Measurements from ENCODE around the gene RAD54L. TPM values are rescaled to one million over a fixed set of nuclear protein-coding genes. Genes with fewer than 3 reads are reported as not detected.
"Not testable (repeated sequence)": the region's sequence is repeated elsewhere in the genome, so short reads cannot be mapped to it uniquely, and the experiment has no call there.

Gene RAD54L
- total and polyA plus RNA-seq, 10 of the 15 experiments (the other 5 are each of a cell fraction or from before 2014, with no cell fraction given), result 12.9 to 54.2 (median 23.6) TPM

- TF ChIP-seq, protein P1, sequence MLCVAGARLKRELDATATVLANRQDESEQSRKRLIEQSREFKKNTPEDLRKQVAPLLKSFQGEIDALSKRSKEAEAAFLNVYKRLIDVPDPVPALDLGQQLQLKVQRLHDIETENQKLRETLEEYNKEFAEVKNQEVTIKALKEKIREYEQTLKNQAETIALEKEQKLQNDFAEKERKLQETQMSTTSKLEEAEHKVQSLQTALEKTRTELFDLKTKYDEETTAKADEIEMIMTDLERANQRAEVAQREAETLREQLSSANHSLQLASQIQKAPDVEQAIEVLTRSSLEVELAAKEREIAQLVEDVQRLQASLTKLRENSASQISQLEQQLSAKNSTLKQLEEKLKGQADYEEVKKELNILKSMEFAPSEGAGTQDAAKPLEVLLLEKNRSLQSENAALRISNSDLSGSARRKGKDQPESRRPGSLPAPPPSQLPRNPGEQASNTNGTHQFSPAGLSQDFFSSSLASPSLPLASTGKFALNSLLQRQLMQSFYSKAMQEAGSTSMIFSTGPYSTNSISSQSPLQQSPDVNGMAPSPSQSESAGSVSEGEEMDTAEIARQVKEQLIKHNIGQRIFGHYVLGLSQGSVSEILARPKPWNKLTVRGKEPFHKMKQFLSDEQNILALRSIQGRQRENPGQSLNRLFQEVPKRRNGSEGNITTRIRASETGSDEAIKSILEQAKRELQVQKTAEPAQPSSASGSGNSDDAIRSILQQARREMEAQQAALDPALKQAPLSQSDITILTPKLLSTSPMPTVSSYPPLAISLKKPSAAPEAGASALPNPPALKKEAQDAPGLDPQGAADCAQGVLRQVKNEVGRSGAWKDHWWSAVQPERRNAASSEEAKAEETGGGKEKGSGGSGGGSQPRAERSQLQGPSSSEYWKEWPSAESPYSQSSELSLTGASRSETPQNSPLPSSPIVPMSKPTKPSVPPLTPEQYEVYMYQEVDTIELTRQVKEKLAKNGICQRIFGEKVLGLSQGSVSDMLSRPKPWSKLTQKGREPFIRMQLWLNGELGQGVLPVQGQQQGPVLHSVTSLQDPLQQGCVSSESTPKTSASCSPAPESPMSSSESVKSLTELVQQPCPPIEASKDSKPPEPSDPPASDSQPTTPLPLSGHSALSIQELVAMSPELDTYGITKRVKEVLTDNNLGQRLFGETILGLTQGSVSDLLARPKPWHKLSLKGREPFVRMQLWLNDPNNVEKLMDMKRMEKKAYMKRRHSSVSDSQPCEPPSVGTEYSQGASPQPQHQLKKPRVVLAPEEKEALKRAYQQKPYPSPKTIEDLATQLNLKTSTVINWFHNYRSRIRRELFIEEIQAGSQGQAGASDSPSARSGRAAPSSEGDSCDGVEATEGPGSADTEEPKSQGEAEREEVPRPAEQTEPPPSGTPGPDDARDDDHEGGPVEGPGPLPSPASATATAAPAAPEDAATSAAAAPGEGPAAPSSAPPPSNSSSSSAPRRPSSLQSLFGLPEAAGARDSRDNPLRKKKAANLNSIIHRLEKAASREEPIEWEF (IDR thresholded peaks at IDR 0.05; ENCODE audit: insufficient replicate concordance, low read depth, low read length), result no peak
These were observed 69.8 kb downstream of the RAD54L start (continued) for GRCh38 chr1:46317323-46317722.

DNA sequence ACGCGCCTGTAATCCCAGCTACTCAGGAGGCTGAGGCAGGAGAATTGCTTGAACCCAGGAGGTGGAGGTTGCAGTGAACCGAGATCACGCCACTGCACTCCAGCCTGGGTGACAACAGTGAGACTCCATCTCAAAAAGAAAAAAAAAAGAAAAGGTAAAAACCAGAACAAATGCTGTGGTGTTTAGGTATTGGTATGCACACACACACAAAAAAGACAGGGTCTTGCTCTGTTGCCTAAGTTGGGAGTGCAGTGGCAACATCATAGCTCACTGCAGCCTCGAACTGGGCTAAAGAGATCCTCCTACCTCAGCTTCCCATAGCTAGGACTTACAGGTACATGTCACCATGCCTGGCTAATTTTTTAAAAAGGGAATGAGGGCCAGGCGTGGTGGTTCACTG is 71.7 kb downstream of the RAD54L start:
- DNase-seq (ENCODE audit: low read depth, low spot score); H4K20me1 ChIP-seq (ENCODE audit: control insufficient read depth, insufficient read depth); H3K27me3 ChIP-seq (replicated peaks in 1 of 2; ENCODE audit: control insufficient read depth in 2 of 2, insufficient read depth in 2 of 2, low read length in 1 of 2); H3K9me3 ChIP-seq (replicated peaks; ENCODE audit: control insufficient read depth, insufficient read depth, low read length); H2AFZ ChIP-seq (ENCODE audit: control insufficient read depth, low read depth, low read length); ATAC-seq; H3K27ac ChIP-seq (ENCODE audit: control insufficient read depth, insufficient read depth); FAIRE-seq; H3K4me3 ChIP-seq; intact Hi-C loops (cut with micrococcal nuclease; ENCODE audit: unreplicated experiment); BruUV-seq (replicated peaks); H3K36me3 ChIP-seq (ENCODE audit: control insufficient read depth in 2 of 2, insufficient read depth in 2 of 2, low read length in 1 of 2); in situ Hi-C loops (cut with MboI); H3K9ac ChIP-seq (ENCODE audit: control insufficient read depth, insufficient read depth, low read length); H3K4me2 ChIP-seq (ENCODE audit: control insufficient read depth, insufficient read depth): not testable (repeated sequence)
- H3K4me1 ChIP-seq (ENCODE audit: control insufficient read depth, insufficient read depth, low read length), result peaks cover 25% of the 10 kb centered on the region
- SMC1A ChIA-PET (ENCODE audit: uncharacterized antibody, unreplicated experiment), result interaction anchor here (0.6 to 4.4 kb wide), 5 partner anchors 9 to 23 kb away, joined by 3 to 26 read pairs (median 5); no protein-coding TSS in a partner anchor
- CTCF ChIA-PET, result interaction anchor here (1.0 to 3.3 kb wide), 4 partner anchors 11 to 87 kb away, joined by 3 to 19 read pairs (median 6); no protein-coding TSS in a partner anchor
- POLR2A ChIA-PET, result interaction anchor here (0.7 to 2.6 kb wide), 4 partner anchors 11 to 183 kb away, joined by 3 to 18 read pairs (median 4); no protein-coding TSS in a partner anchor
- 87% methylated on average over 6 of the region's 6 CpGs for WGBS (ENCODE audit: insufficient coverage, insufficient replicate concordance, low lambda C conversion rate, missing lambda C conversion rate)
- RAD21 ChIA-PET (ENCODE audit: unreplicated experiment), result interaction anchor here (1.1 to 1.3 kb wide), 2 partner anchors 10 to 11 kb away, joined by 3 to 8 read pairs; no protein-coding TSS in a partner anchor
- H3K79me2 ChIP-seq (ENCODE audit: control insufficient read depth, insufficient read depth, low read length), result peaks cover 52% of the 10 kb centered on the region

Measured in GM12878 (cell line).